HG02588 (cell line): Measurements from ENCODE around the gene C7orf33.
"Not testable (repeated sequence)": the region's sequence is repeated elsewhere in the genome, so short reads cannot be mapped to it uniquely, and the experiment has no call there.

Source experiments
- ATAC-seq: cut with Tn5 transposase; IDR thresholded peaks from one replicate; pipeline ENCODE4 v1.9.1; 2021; ENCODE audit warnings: mild to moderate bottlenecking, moderate library complexity; ENCODE audit not compliant: unreplicated experiment

The C7orf33 gene, protein sequence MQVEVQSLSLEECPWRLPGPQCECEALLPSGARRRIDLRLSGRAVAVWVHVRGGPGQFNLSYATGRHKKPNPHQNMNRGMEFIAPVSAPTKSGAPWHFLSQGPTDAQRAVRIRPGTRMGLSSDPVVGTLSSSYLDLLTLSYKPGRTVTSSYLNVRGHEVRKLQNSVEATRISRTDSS

DNA sequence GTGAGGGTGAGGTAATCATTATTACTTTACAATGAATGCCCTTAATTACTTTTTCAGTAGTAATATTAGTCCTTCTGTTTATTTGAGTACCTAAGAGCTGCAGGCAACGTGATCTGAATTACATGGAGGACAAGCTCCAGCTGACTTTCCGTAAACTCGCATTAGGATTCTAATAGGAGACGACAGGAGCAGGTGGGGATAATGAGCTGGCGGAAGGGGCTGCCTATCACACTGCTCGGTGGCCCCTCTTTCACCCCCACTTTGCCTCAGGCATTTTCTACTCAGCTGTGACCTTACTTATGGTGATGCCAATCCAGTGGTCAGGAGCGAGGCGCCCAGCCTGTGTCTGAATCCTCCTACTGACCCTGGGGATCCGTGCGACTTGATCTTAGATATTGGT is at the start of gene C7orf33:
Gene C7orf33, plus strand, starts transcription at position 296 of the 400 bp plus-strand sequence. CDS start 160 bp downstream, outside the sequence.
- ATAC-seq = no peak

DNA sequence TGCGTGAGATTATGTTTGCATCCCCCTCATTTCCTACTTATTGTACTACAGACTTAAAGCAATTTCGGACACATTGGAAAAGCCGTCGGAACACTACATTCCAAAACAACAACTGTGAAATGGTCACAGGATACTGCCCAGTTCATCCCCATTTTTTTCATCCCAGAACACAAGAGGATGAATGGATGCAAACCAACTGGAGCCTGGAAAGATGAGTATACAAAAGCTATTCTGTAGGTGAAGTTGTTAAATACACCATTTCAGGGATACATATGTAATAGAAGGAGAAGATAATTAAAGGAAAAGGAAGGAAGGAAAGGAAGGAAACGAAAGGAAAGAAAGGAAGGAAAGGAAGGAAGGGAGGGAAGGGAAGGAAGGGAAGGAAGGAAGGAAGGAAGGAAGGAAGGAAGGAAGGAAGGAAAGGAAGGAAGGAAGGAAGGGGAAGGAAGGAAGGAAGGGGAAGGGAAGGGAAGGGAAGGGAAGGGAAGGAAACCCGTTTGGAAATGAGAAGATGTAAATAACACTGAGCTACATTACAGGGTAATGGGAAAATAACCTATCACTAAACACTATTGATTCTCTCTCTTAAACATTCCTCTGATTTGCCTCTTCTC is 48.6 kb upstream of the C7orf33 start:
- ATAC-seq = no peak

DNA sequence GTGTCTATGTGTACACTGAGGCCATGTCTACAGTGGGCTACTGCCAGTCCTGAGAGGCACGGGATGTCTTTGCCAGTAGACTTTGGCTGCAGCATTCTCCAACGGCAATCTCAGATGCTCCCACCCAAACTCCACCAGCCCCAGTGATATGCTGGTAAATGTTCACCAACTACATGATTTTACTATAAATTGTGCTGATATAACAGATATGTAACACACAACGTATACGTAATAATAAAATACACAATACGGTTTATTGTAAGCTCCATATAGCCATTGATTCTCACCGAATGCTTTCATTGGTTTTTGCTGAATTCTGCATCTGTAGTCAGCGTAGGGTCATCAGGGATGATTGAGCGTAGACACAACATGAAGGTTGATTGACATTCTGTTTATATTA is 47.3 kb upstream of the C7orf33 start:
- ATAC-seq = no peak

DNA sequence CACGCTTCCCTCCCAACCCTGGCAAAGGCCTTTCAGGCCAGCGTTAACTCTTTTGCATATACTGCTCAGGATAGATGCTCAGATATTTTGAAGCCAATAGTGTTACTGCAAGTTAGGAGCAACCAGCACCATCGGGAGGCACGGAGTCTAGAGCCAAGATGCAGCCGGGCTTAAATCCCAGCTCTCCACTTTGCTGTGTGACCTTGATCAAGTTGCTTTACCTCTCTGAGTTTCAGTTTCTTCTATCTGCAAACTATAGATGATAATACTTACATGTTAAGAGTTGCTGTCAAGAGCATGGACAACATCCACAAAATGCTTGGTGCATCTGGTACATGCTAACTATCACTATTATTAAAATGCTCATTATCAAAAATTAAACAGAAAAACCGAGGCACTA is 45.4 kb upstream of the C7orf33 start:
- ATAC-seq = no peak

DNA sequence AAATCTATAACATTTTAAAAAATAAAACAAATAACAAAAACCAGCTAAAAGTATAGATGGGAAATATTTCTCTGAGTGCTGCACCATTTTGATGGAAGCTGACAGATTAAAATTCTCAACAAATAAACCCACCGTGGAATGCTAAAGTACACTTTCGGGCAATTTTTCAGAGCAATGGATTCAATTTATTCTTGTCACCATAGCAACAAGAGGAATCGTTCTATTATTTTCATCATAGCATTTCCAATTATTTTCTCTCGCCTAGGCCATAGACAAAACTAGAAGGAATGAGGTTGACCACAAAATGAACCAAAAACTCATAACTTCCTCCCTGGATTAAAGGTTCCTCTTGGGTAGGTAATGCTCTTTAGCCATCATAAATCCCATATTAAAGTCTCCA is 44.6 kb upstream of the C7orf33 start:
- ATAC-seq = no peak

DNA sequence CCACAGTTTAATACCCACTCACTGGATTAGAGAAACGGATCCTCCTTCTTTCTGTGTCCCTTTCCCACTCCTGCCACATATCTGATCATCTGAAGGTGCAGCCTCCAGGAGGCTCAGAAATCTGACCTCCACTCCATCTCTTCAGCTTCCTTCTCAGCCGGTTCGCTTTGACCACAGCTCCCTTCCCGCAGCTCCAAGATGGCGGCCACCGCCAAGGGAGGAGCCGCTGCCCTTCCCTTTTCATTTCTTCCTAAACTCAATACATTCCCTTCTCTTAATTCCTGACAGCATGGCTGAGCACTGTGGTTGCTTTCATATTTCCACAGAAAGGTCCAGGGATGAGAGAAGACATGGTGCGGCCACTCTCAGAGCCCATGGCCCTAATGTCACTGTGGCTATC is 43.7 kb upstream of the C7orf33 start:
- ATAC-seq = no peak

DNA sequence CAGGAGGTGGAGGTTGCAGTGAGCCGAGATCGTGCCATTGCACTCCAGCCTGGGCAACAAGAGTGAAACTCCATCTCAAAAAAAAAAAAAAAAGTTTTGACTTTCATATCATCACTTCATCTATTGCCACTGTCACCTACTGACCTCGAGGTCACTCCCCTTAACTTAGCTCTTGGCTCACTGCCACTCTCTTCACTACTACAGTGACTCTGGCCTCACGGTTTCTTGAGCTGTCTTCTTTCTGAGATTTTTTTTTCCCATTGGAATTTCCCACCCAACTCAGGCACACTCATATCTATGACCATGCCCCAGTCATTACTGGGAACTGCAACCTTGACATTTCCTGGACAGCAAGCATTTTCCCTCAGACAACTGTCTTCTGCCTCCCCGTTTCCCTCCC is 42.6 kb upstream of the C7orf33 start:
- no peak for ATAC-seq

DNA sequence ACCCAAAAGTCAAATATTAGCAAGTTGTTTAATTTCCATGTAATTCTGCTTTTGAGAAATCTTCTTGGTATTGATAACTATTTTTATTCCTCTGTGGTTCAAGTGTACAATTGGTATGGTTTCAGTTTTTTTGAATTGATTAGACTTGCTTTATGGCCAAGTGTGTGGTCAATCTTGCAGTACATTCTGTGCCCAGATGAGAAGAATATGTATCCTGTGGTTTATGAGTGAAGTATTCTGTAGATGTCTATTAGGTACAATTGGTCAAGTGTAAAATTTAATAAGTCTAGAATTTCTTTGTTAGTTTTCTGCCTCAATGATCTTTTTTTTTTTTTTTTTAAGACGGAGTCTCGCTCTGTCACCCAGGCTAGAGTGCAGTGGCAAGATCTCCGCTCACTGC is 36.6 kb upstream of the C7orf33 start:
- ATAC-seq = no peak

DNA sequence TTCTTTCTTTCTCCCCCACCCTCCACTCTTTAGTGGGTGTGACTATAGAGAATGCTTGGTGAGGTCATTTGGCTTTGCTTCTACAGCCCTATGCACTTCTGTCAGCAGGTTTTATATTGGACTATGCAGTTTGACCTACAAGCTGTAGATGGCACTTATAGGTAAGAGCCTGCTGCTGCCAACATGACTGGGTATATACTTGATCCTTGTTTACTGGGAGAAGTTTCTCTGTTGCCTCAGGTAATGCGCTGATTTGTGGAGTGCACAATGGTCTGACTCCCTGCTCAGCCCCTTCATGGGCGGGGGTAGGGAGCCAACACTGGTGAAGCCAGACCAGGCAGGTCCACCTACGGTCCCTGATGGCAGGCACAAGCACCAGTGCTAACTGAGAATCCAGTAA is 33.7 kb upstream of the C7orf33 start:
- no peak for ATAC-seq

DNA sequence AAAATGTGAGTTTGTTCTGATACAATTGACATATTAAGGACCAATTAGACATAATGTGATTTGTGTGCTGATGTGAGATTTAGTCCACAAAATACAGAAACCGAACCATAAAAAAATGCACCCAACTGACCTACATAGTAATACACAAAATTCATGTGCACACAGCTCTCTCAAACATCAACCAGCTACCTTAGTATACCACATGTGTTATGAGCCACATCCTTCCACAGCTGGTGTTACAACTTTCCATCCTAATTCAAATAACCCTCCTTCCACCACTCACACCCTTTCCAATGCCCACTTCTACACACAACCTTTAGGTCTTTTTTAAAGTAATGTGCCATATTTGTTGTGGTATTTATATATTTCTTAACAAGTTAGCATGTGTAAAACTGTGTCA is 31.7 kb upstream of the C7orf33 start:
- ATAC-seq = no peak

DNA sequence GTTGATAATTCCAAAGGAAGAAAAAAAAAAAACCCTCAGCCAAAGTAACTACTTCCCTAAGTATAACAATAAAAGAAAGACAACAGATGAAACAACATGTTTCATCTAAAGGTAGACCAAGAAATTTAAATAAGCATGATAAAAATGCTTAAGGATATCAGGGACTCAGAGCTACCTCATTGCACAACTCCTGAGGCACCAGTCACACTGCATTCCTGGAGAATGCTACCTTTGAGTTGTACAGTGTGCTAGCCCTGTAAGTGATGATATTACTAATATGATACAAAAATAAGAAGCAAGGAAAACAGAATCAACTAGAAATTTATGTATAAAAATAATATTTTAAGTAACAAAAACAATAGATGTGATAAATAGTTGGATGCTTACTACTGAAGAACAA is 29.5 kb upstream of the C7orf33 start:
- no peak for ATAC-seq

DNA sequence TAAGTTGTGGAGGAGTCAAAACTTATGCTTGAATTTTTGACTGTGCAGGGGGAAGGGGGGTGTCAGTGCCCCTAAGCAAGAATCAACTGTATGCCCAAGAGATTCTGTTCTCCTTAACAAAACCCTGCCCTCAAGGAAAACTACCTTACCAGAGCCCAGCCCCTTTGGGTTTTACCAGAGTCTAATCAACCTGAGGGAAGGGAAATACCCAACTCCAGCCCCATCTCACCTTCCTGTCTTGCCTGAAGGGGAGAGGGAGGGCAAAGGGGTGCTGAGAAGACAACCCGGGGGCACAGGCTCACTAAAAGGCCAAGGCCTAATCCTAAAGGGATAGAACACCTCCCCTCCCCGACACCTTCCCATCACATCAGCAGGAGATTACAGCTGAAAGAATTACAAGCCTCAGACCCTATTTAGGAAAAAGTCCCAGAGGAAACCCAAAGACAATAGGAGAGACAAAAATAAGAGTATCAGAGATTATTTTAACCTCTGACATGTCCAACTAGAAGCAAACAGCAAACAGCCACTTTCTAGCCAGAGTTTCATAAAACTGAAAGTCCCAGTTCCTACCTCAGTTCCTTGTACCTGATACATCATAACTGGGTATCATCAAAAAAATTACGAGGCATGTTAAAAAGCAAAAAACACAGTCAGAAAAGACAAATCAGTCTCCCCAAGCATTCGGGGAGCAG is 26.8 kb upstream of the C7orf33 start:
- peak; percentile 36 for ATAC-seq

DNA sequence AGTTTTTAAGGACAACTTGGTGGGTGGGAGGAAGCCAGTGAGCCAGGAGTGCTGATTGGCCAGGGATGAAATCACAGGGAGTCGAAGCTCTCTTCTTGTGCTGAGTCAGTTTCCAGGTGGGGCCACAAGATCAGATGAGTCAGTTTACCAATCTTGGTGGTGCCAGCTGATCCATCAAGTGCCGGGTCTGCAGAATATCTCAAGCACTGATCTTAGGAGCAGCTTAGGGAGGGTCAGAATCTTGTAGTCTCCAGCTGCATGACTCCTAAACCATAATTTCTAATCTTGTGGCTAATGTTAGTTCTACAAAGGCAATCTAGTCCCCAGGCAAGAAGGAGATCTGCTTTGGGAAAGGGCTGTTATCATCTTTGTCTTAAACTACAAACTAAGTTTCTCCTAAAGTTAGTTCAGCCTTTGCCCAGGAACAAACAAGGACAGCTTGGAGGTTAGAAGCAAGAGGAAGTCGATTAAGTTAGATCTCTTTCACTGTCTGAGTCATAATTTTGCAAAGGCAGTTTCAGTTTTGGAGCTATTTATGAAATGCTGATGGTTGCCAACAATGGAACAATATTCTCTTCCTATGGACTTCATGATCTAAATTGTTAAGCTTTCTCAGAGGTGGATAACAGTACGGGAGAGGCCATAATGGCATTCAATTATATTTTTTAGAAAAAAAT is 26.2 kb upstream of the C7orf33 start:
- peak; percentile 67 for ATAC-seq

DNA sequence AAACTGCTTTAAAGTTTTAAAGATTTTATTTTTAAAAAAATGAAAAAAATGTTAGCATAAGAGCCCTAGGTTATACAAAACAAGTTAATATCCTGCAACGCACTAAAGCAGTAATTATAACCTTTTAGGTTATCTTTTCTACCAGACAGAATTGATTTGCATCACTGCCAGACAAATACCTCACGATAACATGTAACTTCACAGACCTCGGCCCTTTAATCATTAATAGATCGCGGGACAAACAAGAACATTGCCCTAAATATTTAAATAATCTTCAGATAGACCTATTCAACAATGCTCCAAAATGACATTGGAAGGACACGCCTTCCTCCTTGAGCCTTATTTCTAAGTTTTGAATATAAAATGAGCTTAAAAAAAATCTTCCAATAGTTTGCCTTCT is 23.8 kb upstream of the C7orf33 start:
- no peak for ATAC-seq

DNA sequence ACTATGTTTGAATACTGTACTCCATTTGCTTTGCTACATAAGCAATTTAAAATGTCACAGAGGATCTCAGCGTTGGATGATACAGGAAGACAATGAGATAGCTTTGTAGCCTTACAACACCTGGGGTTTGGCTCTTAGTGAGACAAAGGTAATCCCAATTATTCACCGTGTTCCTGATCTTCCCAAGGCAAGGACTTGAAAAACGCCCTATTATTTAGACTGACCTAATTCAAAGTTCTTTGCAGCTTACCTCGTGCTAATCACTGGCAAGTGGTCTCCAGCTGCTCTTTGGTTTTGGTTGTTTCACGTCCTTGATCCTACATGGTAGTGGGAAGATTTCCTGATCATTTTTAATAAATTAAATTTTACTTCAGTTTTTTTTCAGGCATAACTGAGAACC is 23.0 kb upstream of the C7orf33 start:
- ATAC-seq = no peak

DNA sequence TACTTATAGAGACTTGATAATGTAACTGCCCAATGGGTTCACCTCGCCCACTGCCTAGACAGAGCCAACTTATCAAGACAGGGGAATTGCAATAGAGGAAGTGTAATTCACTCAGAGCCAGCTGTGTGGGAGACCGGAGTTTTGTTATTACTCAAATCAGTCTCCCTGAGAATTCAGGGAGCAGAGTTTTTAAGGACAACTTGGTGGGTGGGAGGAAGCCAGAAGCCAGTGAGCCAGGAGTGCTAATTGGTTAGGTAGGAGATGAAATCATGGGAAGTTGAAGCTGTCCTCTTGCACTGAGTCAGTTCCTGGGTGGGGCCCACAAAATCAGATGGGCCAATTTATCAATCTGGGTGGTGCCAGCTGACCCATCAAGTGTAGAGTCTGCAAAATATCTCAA is 20.1 kb upstream of the C7orf33 start:
- ATAC-seq = no peak

DNA sequence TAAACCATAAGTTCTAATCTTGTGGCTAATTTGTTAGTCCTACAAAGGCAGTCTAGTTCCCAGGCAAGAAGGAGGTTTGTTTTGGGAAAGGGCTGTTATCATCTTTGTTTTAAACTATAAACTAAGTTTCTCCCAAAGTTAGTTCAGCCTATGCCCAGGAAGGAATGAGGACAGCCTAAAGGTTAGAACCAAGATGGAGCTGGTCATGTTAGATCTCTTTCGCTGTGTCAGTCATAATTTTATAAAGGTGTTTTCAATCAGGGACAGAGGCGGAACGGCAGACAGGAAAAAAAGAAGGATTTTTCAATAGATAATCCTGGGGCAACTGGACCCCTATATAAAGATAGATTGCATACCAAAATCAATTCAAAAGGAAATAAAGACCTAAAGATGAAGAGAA is 19.6 kb upstream of the C7orf33 start:
- ATAC-seq = not testable (repeated sequence)

DNA sequence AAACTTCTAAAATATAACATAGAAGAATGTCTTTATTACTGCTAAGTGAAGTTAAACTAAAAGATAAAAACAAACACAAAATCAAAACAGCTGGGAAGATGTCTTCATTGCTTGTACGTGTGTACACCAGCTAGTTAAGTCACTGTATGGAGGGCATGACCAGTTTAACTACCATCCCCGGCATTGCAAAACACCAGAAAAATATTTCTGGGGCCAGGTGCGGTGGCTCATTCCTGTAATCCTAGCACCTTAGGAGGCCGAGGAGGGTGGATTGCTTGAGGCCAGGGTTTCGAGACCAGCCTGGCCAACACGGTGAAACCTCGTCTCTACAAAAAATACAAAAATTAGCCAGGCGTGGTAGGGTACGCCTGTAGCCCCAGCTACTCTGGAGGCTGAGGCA is 19.2 kb upstream of the C7orf33 start:
- no peak for ATAC-seq

DNA sequence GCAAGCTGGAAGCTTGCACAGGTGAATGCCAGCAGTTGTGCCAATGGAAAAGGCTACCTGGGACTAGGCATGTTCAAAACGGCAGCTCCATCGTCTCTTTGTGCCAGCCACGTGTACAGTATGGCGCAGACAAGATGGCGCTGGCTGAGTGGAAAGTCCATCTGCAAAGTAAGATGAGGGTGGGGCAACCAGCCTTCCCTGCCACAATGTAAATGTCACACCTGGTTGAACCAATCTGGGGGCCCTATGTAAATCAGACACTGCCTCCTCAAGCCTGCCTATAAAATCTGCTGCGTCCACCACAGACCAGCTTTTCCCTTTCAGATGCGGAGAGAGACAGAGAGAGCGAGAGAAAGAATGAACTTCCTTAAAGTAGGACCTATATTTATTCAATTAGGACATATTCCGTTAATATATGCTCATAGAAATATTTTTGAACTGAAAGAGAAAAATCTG is 18.5 kb upstream of the C7orf33 start:
- no peak for ATAC-seq

DNA sequence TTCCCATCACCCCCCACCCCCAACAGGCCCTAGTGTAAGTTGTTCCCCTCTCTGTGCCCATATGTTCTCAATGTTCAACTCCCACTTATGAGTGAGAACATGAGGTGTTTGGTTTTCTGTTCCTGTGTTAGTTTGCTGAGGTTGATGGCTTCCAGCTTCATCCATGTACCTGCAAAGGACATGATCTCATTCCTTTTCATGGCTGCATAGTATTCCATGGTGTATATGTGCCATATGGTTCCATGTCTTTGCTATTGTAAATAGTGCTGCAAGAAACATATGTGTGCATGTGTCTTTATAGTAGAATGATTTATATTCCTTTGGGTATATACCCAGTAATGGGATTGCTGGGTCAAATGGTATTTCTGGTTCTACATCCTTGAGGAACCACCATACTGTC is 17.0 kb upstream of the C7orf33 start:
- not testable (repeated sequence) for ATAC-seq

DNA sequence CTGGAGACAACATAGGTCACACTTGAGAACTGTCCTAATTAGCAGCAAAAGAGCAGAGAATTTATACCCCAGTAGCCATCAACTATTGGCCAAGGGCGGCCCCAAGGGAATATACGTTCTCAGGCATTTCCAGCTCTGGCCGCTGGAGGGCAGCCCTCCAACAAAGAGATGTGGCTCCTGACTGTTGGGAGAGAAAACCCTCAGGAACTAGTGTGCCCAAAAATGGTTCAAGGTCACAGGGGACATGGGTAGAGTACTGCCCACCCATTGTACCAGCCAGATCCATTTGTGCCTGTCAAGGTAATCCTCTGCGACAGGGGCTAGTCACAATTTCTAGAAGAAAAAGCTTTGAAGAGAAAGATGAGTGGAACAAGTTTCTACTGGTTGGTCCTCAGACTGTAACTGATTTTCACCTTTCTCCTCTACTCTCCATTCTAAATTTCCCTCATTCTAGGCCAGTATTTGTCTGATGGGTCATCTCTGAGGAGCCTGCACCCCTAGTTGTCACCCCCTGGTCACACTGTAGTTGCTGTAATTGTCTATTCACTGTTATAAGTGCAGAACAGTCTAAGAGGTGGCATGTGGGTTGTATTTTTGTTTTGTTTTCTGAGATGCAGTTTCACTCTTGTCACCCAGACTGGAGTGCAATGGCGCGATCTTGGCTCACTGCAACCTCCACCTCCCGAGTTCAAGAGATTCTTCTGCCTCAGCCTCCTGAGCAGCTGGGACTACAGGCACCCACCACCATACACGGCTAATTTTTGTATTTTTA is 14.7 kb upstream of the C7orf33 start:
- peak; percentile 84 for ATAC-seq
